ENCODE measurements around the gene KCNG2. TPM values are rescaled to one million over a fixed set of nuclear protein-coding genes. Genes with fewer than 3 reads are reported as not detected.

Gene KCNG2
- total RNA-seq, 4 donors from 2014 or later: 0.41 to 6.7 TPM; not detected in 2

GRCh38 chr18:79912409-79912991 is 114.8 kb downstream of the KCNG2 start:
- peak; percentile 5 for DNase-seq
- Histone ChIP-seq H3K27ac (no peak overlapping the region), H3K9me3 (no peaks in the 10 kb centered on the region), H3K4me3 (no peak overlapping the region), H3K4me1 (no peaks in the 10 kb centered on the region), H3K36me3 (peaks cover 0 to 10% (median 0%) of the 10 kb centered on the region in 4 donors), H3K27me3 (no peaks in the 10 kb centered on the region)
- TF ChIP-seq POLR2A (IDR thresholded peaks at IDR 0.05): no peak
- no peak for TF ChIP-seq POLR2AphosphoS5 (IDR thresholded peaks at IDR 0.05)
- TF ChIP-seq CTCF (IDR thresholded peaks at IDR 0.05): no peak
- no peak for TF ChIP-seq EP300 (IDR thresholded peaks at IDR 0.05; ENCODE audit: low read depth)
- WGBS, 2 donors (ENCODE audit: low coverage in 1 of 2): 83 to 89% methylated on average over 1 to 18 of the region's 20 CpGs
- in situ Hi-C loops (cut with MboI; ENCODE audit: low pct_ligation_motif_present in 1 of 4, low pct_unique_long_range_greater_than_20kb in 1 of 4, low sequenced_read_pairs in 3 of 4): no loop called here
- intact Hi-C loops (cut with DNase I; ENCODE audit: low total_unique reads): loop anchor here (1.0 kb wide), 1 partner anchor 33 kb away; no protein-coding TSS in a partner anchor

- H3K27ac ChIP-seq: no peak overlapping the region
- DNase-seq: no peak
- TF ChIP-seq EP300 (IDR thresholded peaks at IDR 0.05; ENCODE audit: low read depth) (no peak), POLR2A (IDR thresholded peaks at IDR 0.05) (no peak), POLR2AphosphoS5 (IDR thresholded peaks at IDR 0.05) (no peak), CTCF (IDR thresholded peaks at IDR 0.05) (no peak)
- in situ Hi-C loops (cut with MboI; ENCODE audit: low pct_ligation_motif_present in 1 of 4, low pct_unique_long_range_greater_than_20kb in 1 of 4, low sequenced_read_pairs in 3 of 4): no loop called here
- H3K9me3 ChIP-seq: no peaks in the 10 kb centered on the region
- H3K4me3 ChIP-seq: no peak overlapping the region
- intact Hi-C loops (cut with DNase I; ENCODE audit: low total_unique reads): loop anchor here (1.0 kb wide), 1 partner anchor 32 kb away; no protein-coding TSS in a partner anchor
- peaks cover 0 to 10% (median 0%) of the 10 kb centered on the region in 4 donors for H3K36me3 ChIP-seq
- no peaks in the 10 kb centered on the region for H3K4me1 ChIP-seq
- 93 to 96% methylated on average over 9 to 26 of the region's 28 CpGs for WGBS, 2 donors (ENCODE audit: low coverage in 1 of 2)
- no peaks in the 10 kb centered on the region for H3K27me3 ChIP-seq
Observed at GRCh38 chr18:79912994-79913831, 115.5 kb downstream of the KCNG2 start.

GRCh38 chr18:79914614-79915160 is 116.9 kb downstream of the KCNG2 start:
- H3K4me3 ChIP-seq: no peak overlapping the region
- H3K4me1 ChIP-seq: no peaks in the 10 kb centered on the region
- no peak overlapping the region for H3K27ac ChIP-seq
- peaks cover 0 to 20% (median 5%) of the 10 kb centered on the region in 4 donors for H3K36me3 ChIP-seq
- H3K27me3 ChIP-seq: no peaks in the 10 kb centered on the region
- WGBS, 2 donors (ENCODE audit: low coverage in 1 of 2): 94% methylated on average over 20 of the region's 20 CpGs; no CpG with 5 or more reads in 1 of the 2 donors
- TF ChIP-seq POLR2AphosphoS5 (IDR thresholded peaks at IDR 0.05) (no peak), EP300 (IDR thresholded peaks at IDR 0.05; ENCODE audit: low read depth) (no peak), CTCF (IDR thresholded peaks at IDR 0.05) (no peak)
- no peaks in the 10 kb centered on the region for H3K9me3 ChIP-seq
- intact Hi-C loops (cut with DNase I; ENCODE audit: low total_unique reads): no loop called here
- no peak for DNase-seq
- in situ Hi-C loops (cut with MboI; ENCODE audit: low pct_ligation_motif_present in 1 of 4, low pct_unique_long_range_greater_than_20kb in 1 of 4, low sequenced_read_pairs in 3 of 4): no loop called here

All from transverse colon (tissue), 4 donors.